Ishikawa (cell line): ENCODE data around the gene EXOC4.

Experiments
- CEBPB ChIP-seq: IDR thresholded peaks from 2 replicates; pipeline ENCODE4 v1.6.1; 2012
- CREB1 ChIP-seq: IDR thresholded peaks from 2 replicates; pipeline ENCODE4 v1.6.1; 2012; ENCODE audit warnings: low read depth
- EP300 ChIP-seq: IDR thresholded peaks from 2 replicates; pipeline ENCODE4 v1.6.1; 2012; ENCODE audit warnings: borderline replicate concordance
- REST ChIP-seq: IDR thresholded peaks from 2 replicates; pipeline ENCODE4 v1.6.1; 2012; ENCODE audit warnings: low read depth, mild to moderate bottlenecking
- TAF1 ChIP-seq: IDR thresholded peaks from 2 replicates; pipeline ENCODE4 v1.6.1; 2012; ENCODE audit warnings: low read depth, mild to moderate bottlenecking
- TCF12 ChIP-seq: IDR thresholded peaks from 2 replicates; pipeline ENCODE4 v1.6.1; 2012; ENCODE audit warnings: low read depth
- YY1 ChIP-seq: IDR thresholded peaks from 2 replicates; pipeline ENCODE4 v1.6.1; 2012; ENCODE audit warnings: low read depth
- ZBTB7A ChIP-seq: IDR thresholded peaks from 2 replicates; pipeline ENCODE4 v1.6.1; 2012; ENCODE audit warnings: low read depth

GRCh38 chr7:133549633-133550032 is 296.8 kb downstream of the EXOC4 start:
- TF ChIP-seq ZBTB7A (no peak), EP300 (no peak), REST (no peak), TAF1 (no peak), CEBPB (no peak), YY1 (no peak), CREB1 (no peak), TCF12 (no peak)
